Posterior cingulate gyrus (tissue), 11 donors: ENCODE measurements around the gene SPDYE4.

Experiments
- DNase-seq, 10 donors: peaks; one replicate each; pipeline versions ENCODE4 v3.0.0 to v3.0.0-alpha.2; 2020 to 2021; ENCODE audit warnings: mixed read lengths in 3 of 10
- intact Hi-C: fragments of 100-400 bp; cut with DNase I; formaldehyde crosslinking; loops from one replicate; pipeline ENCODE4 v1.15.1; 2023

Gene SPDYE4

DNA sequence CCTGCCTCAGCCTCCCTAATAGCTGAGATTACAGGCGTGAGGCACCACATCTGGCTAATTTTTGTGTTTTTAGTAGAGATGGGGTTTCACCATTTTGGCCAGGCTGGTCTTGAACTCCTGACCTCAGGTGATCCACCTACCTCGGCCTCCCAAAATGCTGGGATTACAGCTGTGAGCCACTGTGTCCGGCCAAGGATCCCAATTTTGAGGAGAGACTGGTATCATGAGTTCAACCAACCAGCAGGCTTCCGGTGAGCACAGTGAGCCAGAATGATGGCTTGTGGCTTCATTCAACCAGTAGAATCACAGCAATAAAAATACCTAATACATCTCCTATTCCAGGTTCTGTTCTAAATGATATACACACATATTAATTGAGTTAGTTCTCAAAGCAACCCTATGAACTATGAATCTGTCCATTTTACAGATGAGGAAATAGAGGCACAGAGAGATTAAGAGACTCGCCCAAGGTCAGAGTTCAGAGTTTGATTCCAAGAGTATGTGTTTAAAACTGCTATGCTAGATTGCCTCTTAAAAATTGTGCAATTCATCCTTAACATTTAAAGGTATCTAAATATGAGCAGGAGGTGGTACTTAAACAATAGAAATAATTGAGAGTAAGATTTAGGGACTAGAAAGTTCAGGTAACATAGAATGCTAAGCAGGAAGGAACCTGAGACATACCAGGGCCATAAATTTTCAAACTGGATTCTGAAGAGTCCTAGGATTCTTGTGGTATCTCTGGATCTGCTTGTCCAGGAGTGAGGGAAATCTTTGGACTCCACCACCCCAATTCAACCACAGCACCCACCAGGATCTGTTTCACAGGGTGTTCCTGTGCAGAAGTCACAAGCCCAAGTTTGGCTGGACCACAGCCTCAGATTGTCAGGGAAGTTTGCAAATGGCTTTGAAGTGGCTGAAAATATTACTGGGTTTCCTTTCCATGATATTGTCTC, 38.8 kb downstream of the SPDYE4 start:
- intact Hi-C loops = no loop called here
- DNase-seq = no peak

DNA sequence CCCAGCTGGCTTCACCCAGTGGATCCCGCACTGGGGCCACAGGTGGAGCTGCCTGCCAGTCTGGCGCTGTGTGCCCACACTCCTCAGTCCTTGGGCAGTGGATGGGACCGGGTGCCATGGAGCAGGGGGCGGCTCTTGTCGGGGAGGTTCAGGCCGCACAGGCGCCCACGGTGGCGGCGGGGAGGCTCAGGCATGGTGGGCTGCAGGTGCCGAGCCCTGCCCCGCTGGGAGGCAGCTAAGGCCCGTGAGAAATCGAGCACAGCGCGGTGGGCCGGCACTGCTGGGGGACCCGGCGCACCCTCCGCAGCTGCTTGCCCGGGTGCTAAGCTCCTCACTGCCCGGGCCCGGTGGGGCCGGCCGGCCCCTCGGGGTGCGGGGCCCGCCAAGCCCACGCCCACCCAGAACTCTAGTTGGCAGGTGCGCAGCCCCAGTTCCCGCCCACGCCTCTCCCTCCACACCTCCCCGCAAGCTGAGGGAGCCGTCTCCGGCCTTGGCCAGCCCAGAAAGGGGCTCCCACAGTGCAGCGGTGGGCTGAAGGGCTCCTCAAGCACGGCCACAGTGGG, 40.3 kb downstream of the SPDYE4 start:
- DNase-seq = no peak

GRCh38 chr17:8713878-8714277, 44.5 kb downstream of the SPDYE4 start:
- intact Hi-C loops = no loop called here

More for the DNA sequence above, 40.3 kb downstream of the SPDYE4 start:
- intact Hi-C loops = no loop called here

GRCh38 chr17:8713315-8713714, 45.0 kb downstream of the SPDYE4 start:
- intact Hi-C loops = no loop called here
- DNase-seq = no peak

More at GRCh38 chr17:8713878-8714277, 44.5 kb downstream of the SPDYE4 start:
- no peak for DNase-seq

DNA sequence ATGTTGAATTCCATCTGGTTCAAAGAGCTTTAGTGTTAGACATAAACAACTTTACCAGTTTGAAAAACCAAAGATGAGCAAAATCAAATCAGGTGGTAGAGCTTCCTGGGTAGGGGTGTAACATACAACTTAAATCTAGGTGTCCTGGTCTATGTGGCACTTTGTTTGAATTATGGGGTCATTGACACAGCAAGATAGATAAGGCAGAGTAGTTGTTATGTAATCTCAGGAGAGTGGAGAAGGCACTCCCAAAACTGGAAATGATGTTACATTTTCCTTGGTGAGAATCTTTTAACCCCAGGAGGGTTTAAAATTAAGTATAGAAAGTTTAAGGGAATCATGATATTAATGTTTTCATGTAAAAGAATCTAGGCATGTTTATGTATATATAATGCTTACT, 45.6 kb downstream of the SPDYE4 start:
- intact Hi-C loops = no loop called here
- DNase-seq = no peak

DNA sequence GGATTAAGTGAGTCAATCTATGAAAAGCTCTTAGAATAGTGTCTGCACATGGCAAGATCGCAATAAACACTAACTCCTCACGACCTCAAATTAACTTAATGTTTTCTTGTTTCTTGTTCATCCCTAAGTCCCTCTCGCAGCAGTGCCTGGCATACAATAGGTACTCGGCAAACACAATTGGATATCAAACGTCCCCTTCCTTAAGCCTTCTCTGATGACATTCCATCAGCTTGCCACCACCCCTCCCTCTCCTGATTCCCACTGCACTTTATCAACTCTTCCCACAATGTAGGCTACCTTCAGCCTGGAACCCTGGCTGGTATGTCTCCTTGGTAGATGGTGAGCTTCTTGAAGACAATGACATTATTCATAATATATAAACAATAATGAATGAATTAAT, 47.1 kb downstream of the SPDYE4 start:
- intact Hi-C loops = no loop called here
- no peak for DNase-seq

DNA sequence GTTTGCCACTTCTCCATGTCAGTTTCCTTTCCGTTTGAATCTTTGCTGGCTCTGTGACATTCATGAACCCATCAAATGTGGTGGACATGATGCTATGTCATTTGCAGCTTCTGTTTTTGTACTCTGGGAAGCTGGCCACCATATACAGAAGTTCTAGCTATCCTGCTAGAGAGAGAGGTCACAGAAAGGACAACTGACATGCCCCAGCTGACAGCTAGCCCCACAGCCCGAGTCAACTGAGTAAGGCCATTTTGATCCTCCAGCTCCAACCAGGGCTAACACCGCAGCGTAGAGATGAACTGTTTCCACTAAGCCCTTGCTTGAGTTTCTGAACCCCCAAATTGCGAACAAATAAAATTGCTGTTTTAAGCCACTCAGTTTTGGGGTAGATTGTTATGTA, 47.5 kb downstream of the SPDYE4 start:
- no peak for DNase-seq
- intact Hi-C loops = no loop called here

DNA sequence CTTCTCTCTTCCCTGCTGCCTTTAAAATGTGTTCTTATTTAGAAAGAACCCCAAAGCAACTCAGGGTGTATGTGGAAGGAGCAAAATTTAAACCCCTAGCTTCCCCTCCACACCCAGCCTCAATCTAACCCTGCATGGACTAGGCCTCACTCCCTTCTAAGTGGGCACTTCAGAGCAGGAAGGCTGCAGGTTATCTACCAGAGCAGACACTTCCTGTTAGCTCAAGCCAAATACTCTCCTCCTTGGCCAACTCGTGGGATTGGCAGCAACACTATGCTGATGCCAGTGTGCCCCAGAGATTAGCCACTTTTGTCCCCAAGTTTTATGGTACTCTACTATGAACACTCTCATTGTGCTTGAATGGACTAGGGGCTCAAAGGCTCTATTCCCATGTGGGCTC, 49.3 kb downstream of the SPDYE4 start:
- intact Hi-C loops = no loop called here
- no peak for DNase-seq

GRCh38 chr17:8708025-8708461, 50.3 kb downstream of the SPDYE4 start:
- no peak for DNase-seq
- intact Hi-C loops = no loop called here

GRCh38 chr17:8707332-8708024, 50.9 kb downstream of the SPDYE4 start:
- intact Hi-C loops = no loop called here
- no peak for DNase-seq

DNA sequence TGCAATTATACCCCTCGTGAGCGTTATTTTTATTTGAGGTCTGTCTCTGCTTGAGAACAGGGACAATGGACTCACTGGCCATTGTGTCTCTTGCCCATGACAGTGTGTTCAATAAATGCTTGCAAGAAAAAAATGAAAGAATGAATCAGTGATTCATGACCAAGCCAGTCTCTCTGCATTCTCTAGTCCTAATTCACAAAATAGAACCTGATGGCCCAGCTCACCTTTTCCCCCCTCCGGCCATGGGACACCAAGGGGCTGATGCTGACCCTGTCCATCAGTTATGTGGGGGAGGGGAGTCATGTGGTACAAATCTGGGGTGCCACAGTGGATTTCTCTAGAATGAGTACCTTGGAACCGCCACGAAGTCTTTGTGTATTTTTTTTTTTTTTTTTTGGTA, 51.9 kb downstream of the SPDYE4 start:
- intact Hi-C loops = no loop called here
- no peak for DNase-seq

DNA sequence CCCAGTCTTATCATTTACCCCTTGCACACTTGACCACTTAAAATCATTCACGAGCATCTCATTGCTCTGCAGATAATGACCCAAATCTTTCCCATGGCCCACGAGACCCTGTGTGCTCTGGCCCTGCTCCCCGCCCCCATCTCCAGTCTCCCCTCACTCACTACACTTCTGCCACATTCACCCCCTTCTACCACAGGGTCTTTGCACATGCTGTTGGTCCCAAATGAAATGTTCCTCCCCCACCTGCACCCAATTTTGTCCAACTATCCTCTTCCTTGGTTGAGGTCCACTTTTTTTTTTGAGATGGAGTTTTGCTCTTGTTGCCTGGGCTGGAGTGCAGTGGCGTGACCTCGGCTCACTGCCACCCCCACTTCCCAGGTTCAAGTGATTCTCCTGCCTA, 52.9 kb downstream of the SPDYE4 start:
- intact Hi-C loops = no loop called here
- no peak for DNase-seq

GRCh38 chr17:8703001-8703400, 55.3 kb downstream of the SPDYE4 start:
- DNase-seq = no peak
- intact Hi-C loops = no loop called here

DNA sequence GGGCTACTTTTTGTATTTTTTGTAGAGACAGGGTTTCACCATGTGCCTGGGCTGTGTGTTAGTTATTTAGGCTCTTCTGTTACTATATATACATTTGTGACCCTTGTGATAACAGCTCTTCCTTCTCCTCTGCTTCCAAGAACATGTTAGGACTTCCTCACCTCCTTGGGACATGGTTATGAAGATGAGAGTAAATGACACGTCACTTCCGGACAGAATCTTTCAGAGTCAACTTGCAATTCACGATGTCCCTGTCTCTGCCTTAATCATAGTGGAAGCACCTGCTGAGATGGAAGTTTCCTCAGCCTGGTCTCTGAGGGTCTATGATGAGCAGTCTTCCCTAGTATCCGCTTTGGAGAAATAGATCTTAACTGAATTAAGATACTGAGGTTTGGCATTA, 56.6 kb downstream of the SPDYE4 start:
- DNase-seq = no peak
- intact Hi-C loops = no loop called here

- intact Hi-C loops = no loop called here
- no peak for DNase-seq
These were observed 57.1 kb downstream of the SPDYE4 start for GRCh38 chr17:8701221-8701620.
